Measurements from ENCODE around the gene TNRC6C. TPM values are rescaled to one million over a fixed set of nuclear protein-coding genes. Genes with fewer than 3 reads are reported as not detected.

The TNRC6C gene
- total RNA-seq, 4 donors from 2014 or later, result 4.8 to 14.5 (median 11.6) TPM

GRCh38 chr17:78105551-78105950, 147.0 kb downstream of the TNRC6C start:
- TF ChIP-seq POLR2AphosphoS5 (IDR thresholded peaks at IDR 0.05) (no peak), CTCF (IDR thresholded peaks at IDR 0.05) (no peak), EP300 (IDR thresholded peaks at IDR 0.05) (no peak), POLR2A (IDR thresholded peaks at IDR 0.05) (no peak)
- no peaks in the 10 kb centered on the region for H3K4me1 ChIP-seq
- H3K27ac ChIP-seq, result no peak overlapping the region
- H3K36me3 ChIP-seq, result peaks cover 55% of the 10 kb centered on the region
- no peaks in the 10 kb centered on the region for H3K27me3 ChIP-seq
- H3K4me3 ChIP-seq, result no peak overlapping the region
- no peaks in the 10 kb centered on the region for H3K9me3 ChIP-seq
- whole genome bisulfite sequencing, result 84% methylated on average over 13 of the region's 13 CpGs
- DNase-seq (ENCODE audit: low spot score in 2 of 2), result peak in 1 of 2 donors; percentile 8

GRCh38 chr17:78106211-78106610, 147.7 kb downstream of the TNRC6C start:
- Histone ChIP-seq H3K9me3 (no peaks in the 10 kb centered on the region), H3K27ac (no peak overlapping the region), H3K4me1 (no peaks in the 10 kb centered on the region), H3K27me3 (no peaks in the 10 kb centered on the region), H3K36me3 (peaks cover 53% of the 10 kb centered on the region), H3K4me3 (no peak overlapping the region)
- DNase-seq (ENCODE audit: low spot score in 2 of 2), result peak in 1 of 2 donors; percentile 72
- no peak for TF ChIP-seq EP300 (IDR thresholded peaks at IDR 0.05)
- TF ChIP-seq CTCF (IDR thresholded peaks at IDR 0.05), result no peak
- no peak for TF ChIP-seq POLR2A (IDR thresholded peaks at IDR 0.05)
- TF ChIP-seq POLR2AphosphoS5 (IDR thresholded peaks at IDR 0.05), result no peak
- 90% methylated on average over 15 of the region's 15 CpGs for WGBS

DNA sequence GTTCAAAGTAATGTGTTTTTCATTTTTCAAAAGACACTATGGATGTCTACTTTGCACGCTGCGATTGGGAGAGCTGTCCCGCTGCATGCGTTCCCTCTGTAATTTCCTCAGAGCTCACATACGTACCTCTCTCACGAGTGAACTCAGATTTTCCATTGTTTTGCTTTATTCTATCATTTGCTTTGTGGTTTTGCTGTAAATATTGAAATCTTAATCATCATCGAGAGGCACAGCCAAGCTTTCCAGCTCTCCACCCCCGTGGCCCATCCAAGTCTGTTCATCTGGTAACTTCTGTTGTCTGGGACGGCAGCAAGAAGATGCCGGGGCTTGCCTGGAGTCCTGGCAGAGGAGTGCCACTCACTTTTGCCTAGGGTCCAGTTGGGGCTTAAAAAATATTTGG, 149.0 kb downstream of the TNRC6C start:
- peaks cover 2% of the 10 kb centered on the region for H3K4me1 ChIP-seq
- H3K4me3 ChIP-seq, result no peak overlapping the region
- H3K27ac ChIP-seq, result no peak overlapping the region
- H3K27me3 ChIP-seq, result no peaks in the 10 kb centered on the region
- 51% methylated on average over 10 of the region's 10 CpGs for WGBS
- TF ChIP-seq POLR2AphosphoS5 (IDR thresholded peaks at IDR 0.05) (no peak), POLR2A (IDR thresholded peaks at IDR 0.05) (no peak), CTCF (IDR thresholded peaks at IDR 0.05) (no peak), EP300 (IDR thresholded peaks at IDR 0.05) (no peak)
- H3K36me3 ChIP-seq, result peaks cover 47% of the 10 kb centered on the region
- no peak for DNase-seq (ENCODE audit: low spot score in 2 of 2)
- H3K9me3 ChIP-seq, result no peaks in the 10 kb centered on the region

DNA sequence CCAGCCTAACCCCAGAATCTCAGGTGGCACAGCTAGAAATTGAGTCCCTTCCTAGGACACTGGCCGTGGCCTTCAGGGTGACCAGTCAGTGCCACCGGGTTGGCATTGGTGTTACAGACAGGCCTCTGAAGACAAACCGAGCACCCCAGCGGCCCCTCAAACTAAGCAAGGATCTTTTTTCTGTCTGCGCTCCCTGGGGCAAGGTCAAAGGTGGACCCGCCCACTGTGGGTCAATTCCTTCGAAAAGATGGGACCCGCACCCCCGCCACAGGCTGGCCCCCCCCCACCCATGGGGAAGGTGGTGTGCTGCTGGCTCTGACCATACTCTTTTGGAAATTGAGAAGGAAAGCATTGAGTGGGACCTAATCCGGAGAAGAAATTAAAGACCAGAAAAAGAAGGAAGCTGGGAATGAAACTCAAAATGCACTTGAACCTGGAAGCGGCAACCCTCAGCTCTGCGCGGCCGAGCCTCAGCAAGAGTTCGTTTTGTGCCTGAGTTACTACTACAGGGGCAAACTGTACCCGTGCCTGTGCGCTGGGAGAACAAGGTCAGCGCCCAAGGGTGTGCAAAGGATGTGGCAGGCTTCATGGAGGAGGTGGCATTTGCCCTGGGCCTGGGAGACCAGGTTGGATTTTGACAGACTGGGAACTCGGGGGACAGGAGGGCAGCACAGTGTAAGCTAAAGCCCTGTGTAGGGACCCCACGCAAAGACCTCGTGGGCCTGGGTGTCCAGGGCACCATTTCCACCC, 149.6 kb downstream of the TNRC6C start:
- H3K4me3 ChIP-seq, result no peak overlapping the region
- H3K4me1 ChIP-seq, result peaks cover 8% of the 10 kb centered on the region
- DNase-seq (ENCODE audit: low spot score in 2 of 2), result peak in 1 of 2 donors; percentile 74
- WGBS, result 92% methylated on average over 20 of the region's 21 CpGs
- no peaks in the 10 kb centered on the region for H3K9me3 ChIP-seq
- no peak overlapping the region for H3K27ac ChIP-seq
- H3K27me3 ChIP-seq, result no peaks in the 10 kb centered on the region
- peaks cover 41% of the 10 kb centered on the region for H3K36me3 ChIP-seq
- no peak for TF ChIP-seq EP300 (IDR thresholded peaks at IDR 0.05)
- no peak for TF ChIP-seq POLR2A (IDR thresholded peaks at IDR 0.05)
- no peak for TF ChIP-seq POLR2AphosphoS5 (IDR thresholded peaks at IDR 0.05)
- TF ChIP-seq CTCF (IDR thresholded peaks at IDR 0.05), result no peak

- no peaks in the 10 kb centered on the region for H3K27me3 ChIP-seq
- H3K9me3 ChIP-seq, result no peaks in the 10 kb centered on the region
- H3K4me1 ChIP-seq, result peaks cover 8% of the 10 kb centered on the region
- DNase-seq (ENCODE audit: low spot score in 2 of 2), result peak in 1 of 2 donors; percentile 61
- TF ChIP-seq CTCF (IDR thresholded peaks at IDR 0.05), result no peak
- no peak for TF ChIP-seq POLR2AphosphoS5 (IDR thresholded peaks at IDR 0.05)
- no peak for TF ChIP-seq EP300 (IDR thresholded peaks at IDR 0.05)
- TF ChIP-seq POLR2A (IDR thresholded peaks at IDR 0.05), result no peak
- no peak overlapping the region for H3K27ac ChIP-seq
- H3K36me3 ChIP-seq, result peaks cover 36% of the 10 kb centered on the region
- no peak overlapping the region for H3K4me3 ChIP-seq
- WGBS, result 77% methylated on average over 18 of the region's 18 CpGs
Measured at GRCh38 chr17:78108726-78109488, 150.4 kb downstream of the TNRC6C start.

All from suprapubic skin (tissue), 4 donors.